IMR-90 (cell line): ENCODE results near the gene TRIM44. TPM values are rescaled to one million over a fixed set of nuclear protein-coding genes. Genes with fewer than 3 reads are reported as not detected.
A peak's percentile ranks its signal among the peaks of the same experiment; 100 is the strongest.

Source experiments
- ATAC-seq: fragments of 200-7000 bp; cut with Tn5 transposase; 2 replicates; pipeline ENCODE4 v1.9.1; 2020; ENCODE audit warnings: low read depth, mild to moderate bottlenecking, moderate library complexity
- BruUV-seq: library from RNA; stranded (reverse); fragments of 400-500 nt; replicated peaks from 2 replicates; lab custom pipeline; 2021; lab: Mats Ljungman, UMichigan
- CTCF ChIA-PET: fragments of 300-600 bp; formaldehyde crosslinking; extraction: SDS; loops from one replicate; lab custom pipeline; 2021; ENCODE audit warnings: antibody characterized with exemption; lab: Yijun Ruan, JAX
- POLR2A ChIA-PET: fragments of 300-600 bp; sonication (Branson Sonifier 250); formaldehyde crosslinking; loops from one replicate; lab custom pipeline; 2022; ENCODE audit warnings: antibody characterized with exemption; ENCODE audit not compliant: unreplicated experiment; lab: Charles Lee
- DNase-seq: peaks from one replicate; pipeline ENCODE4 v3.0.0; 2013
- H2AFZ ChIP-seq: replicated peaks from 2 replicates; pipeline ENCODE3; 2013; ENCODE audit warnings: low read length, mild to moderate bottlenecking; ENCODE audit not compliant: poor library complexity
- H2AK5ac ChIP-seq: 2 replicates; pipeline ENCODE4 v1.6.1; 2013; ENCODE audit warnings: low read depth, low read length, inconsistent platforms
- H2AK9ac ChIP-seq: replicated peaks from 2 replicates; pipeline ENCODE3; 2013; ENCODE audit warnings: mild to moderate bottlenecking, low read depth, low read length, moderate library complexity; ENCODE audit not compliant: poor library complexity
- H2BK120ac ChIP-seq: 2 replicates; pipeline ENCODE4 v1.6.1; 2013; ENCODE audit warnings: low read depth, low read length, inconsistent platforms
- H2BK15ac ChIP-seq: 3 replicates; pipeline ENCODE4 v1.6.1; 2013; ENCODE audit warnings: low read depth, low read length, inconsistent platforms
- H2BK20ac ChIP-seq: 2 replicates; pipeline ENCODE4 v1.6.1; 2013; ENCODE audit warnings: low read depth, mild to moderate bottlenecking, inconsistent platforms, low read length, moderate library complexity
- H2BK5ac ChIP-seq: 2 replicates; pipeline ENCODE4 v1.6.1; 2013; ENCODE audit warnings: mild to moderate bottlenecking, low read depth, low read length, inconsistent platforms; ENCODE audit not compliant: poor library complexity, severe bottlenecking
- H3K14ac ChIP-seq: replicated peaks from 2 replicates; pipeline ENCODE4 v1.6.1; 2013; ENCODE audit warnings: low read depth, low read length, inconsistent platforms
- H3K18ac ChIP-seq: 2 replicates; pipeline ENCODE4 v1.6.1; 2013; ENCODE audit warnings: low read depth, low read length, control low read depth
- H3K23ac ChIP-seq: 2 replicates; pipeline ENCODE4 v1.6.1; 2013; ENCODE audit warnings: low read depth, low read length, inconsistent platforms
- H3K27ac ChIP-seq: 2 replicates; pipeline ENCODE4 v1.5.1; 2013; ENCODE audit warnings: mild to moderate bottlenecking, control low read depth, low read length; ENCODE audit not compliant: insufficient read depth
- H3K27me3 ChIP-seq: 2 replicates; pipeline ENCODE4 v1.6.1; 2013; ENCODE audit warnings: low read length; ENCODE audit not compliant: control insufficient read depth, insufficient read depth
- H3K36me3 ChIP-seq: 2 replicates; pipeline ENCODE4 v1.6.1; 2013; ENCODE audit warnings: low read length, mixed read lengths; ENCODE audit not compliant: control insufficient read depth, insufficient read depth
- H3K4ac ChIP-seq: 2 replicates; pipeline ENCODE4 v1.6.1; 2013; ENCODE audit warnings: low read depth, low read length, inconsistent platforms
- H3K4me1 ChIP-seq: 2 replicates; pipeline ENCODE4 v1.6.1; 2013; ENCODE audit warnings: low read length, mixed read lengths; ENCODE audit not compliant: control insufficient read depth, insufficient read depth
- H3K4me2 ChIP-seq: 2 replicates; pipeline ENCODE4 v1.6.1; 2013; ENCODE audit warnings: low read depth, mild to moderate bottlenecking, control low read depth, low read length, moderate library complexity
- H3K4me3 ChIP-seq: 2 replicates; pipeline ENCODE4 v1.5.1; 2013; ENCODE audit warnings: low read depth, mild to moderate bottlenecking, control low read depth, low read length, moderate library complexity; ENCODE audit not compliant: insufficient read depth
- H3K56ac ChIP-seq: 2 replicates; pipeline ENCODE4 v1.6.1; 2013; ENCODE audit warnings: low read length, inconsistent platforms; ENCODE audit not compliant: insufficient read depth; ENCODE audit errors: extremely low read depth
- H3K79me1 ChIP-seq, 2 experiments: 2 replicates each; pipeline ENCODE4 v1.6.1; 2013; ENCODE audit warnings: low read length in 2 of 2, inconsistent platforms in 1 of 2, low read depth in 1 of 2
- H3K9ac ChIP-seq: 2 replicates; pipeline ENCODE4 v1.6.1; 2013; ENCODE audit warnings: low read depth, low read length, control low read depth
- H3K9me1 ChIP-seq: 2 replicates; pipeline ENCODE4 v1.6.1; 2013; ENCODE audit warnings: low read length, inconsistent platforms; ENCODE audit not compliant: insufficient read depth
- H3K9me3 ChIP-seq: 2 replicates; pipeline ENCODE4 v1.6.1; 2013; ENCODE audit warnings: low read length; ENCODE audit not compliant: control insufficient read depth, insufficient read depth
- H4K20me1 ChIP-seq: 2 replicates; pipeline ENCODE4 v1.6.1; 2013; ENCODE audit warnings: low read length, inconsistent platforms; ENCODE audit not compliant: insufficient read depth
- H4K5ac ChIP-seq: 2 replicates; pipeline ENCODE4 v1.6.1; 2013; ENCODE audit warnings: mild to moderate bottlenecking, low read depth, low read length, control low read depth
- H4K8ac ChIP-seq, 2 experiments: 2 replicates each; pipeline ENCODE4 v1.6.1; 2013; ENCODE audit warnings: low read depth in 2 of 2, low read length in 2 of 2, control low read depth in 1 of 2, inconsistent platforms in 1 of 2
- H4K91ac ChIP-seq: 2 replicates; pipeline ENCODE4 v1.6.1; 2013; ENCODE audit warnings: low read depth, low read length, inconsistent platforms; ENCODE audit not compliant: insufficient read depth
- BHLHE40 ChIP-seq: fragments of 150-350 bp; IDR thresholded peaks from 2 replicates; pipeline ENCODE4 v1.6.1; 2016; ENCODE audit warnings: mild to moderate bottlenecking, low read depth, low read length
- CEBPB ChIP-seq: IDR thresholded peaks from 2 replicates; pipeline ENCODE4 v1.6.1; 2012; ENCODE audit warnings: low read depth, low read length, improper control_type of control experiment
- MAFK ChIP-seq: IDR thresholded peaks from 2 replicates; pipeline ENCODE4 v1.6.1; 2012; ENCODE audit warnings: low read depth, low read length, improper control_type of control experiment
- NFE2L2 ChIP-seq: fragments of 150-350 bp; IDR thresholded peaks from 2 replicates; pipeline ENCODE4 v1.6.1; 2016; ENCODE audit warnings: low read depth, mild to moderate bottlenecking, low read length
- RCOR1 ChIP-seq: IDR thresholded peaks from 2 replicates; pipeline ENCODE4 v1.6.1; 2012; ENCODE audit warnings: mild to moderate bottlenecking, low read length, improper control_type of control experiment; ENCODE audit not compliant: insufficient replicate concordance
- RFX5 ChIP-seq: IDR thresholded peaks from 2 replicates; pipeline ENCODE4 v1.8.0; 2012; ENCODE audit warnings: low read depth, mild to moderate bottlenecking, low read length, moderate library complexity
- WGBS, 2 experiments: methylation state at CpG; one replicate each; pipeline versions ENCODE4 v1.1.5 to v1.1.7; 2013; ENCODE audit warnings: missing lambda C conversion rate in 2 of 2; ENCODE audit not compliant: insufficient read length in 1 of 2; ENCODE audit errors: extremely low coverage in 2 of 2; 5-methylcytosine and 5-hydroxymethylcytosine counted together
- dilution Hi-C: fragments of 300-500 bp; cut with HindIII; formaldehyde crosslinking; loops from one replicate; pipeline ENCODE4 v1.14.3; 2018; ENCODE audit warnings: low sequenced_read_pairs; ENCODE audit not compliant: unreplicated experiment
- in situ Hi-C: fragments of 300-500 bp; cut with MboI; formaldehyde crosslinking; loops from 3 replicates; pipeline ENCODE4 v1.14.3; 2019; ENCODE audit warnings: low sequenced_read_pairs, inconsistent platforms, mixed read lengths
- intact Hi-C: fragments of 100-400 bp; cut with micrococcal nuclease; formaldehyde crosslinking; loops from 2 replicates; pipeline ENCODE4 v1.10.0; 2022
- polyA plus RNA-seq, 3 experiments: library from polyadenylated mRNA; depleted of rRNA; stranded (reverse); fragments of >200 nt; gene quantifications; 2 replicates each; pipeline ENCODE4 v1.2.3, GENCODE V29; 2012; ENCODE audit warnings: low replicate concordance in 1 of 3
- total RNA-seq: library from RNA; depleted of rRNA; stranded (reverse); fragments of >200 nt; gene quantifications from 2 replicates; pipeline ENCODE4 v1.2.3, GENCODE V29; 2012
- TF ChIP-seq, protein P1 (sequence below): conservative IDR thresholded peaks from 2 replicates; pipeline ENCODE4 v1.5.1; 2012; ENCODE audit warnings: mild to moderate bottlenecking, low read depth, low read length, improper control_type of control experiment

Gene TRIM44
- total and polyA plus RNA-seq, 2 of the 4 experiments (the other 2 are of a cell fraction) = 50.7 to 104 TPM

- dilution Hi-C loops = no loop called here
- no peak overlapping the region for H3K4ac ChIP-seq
- no peak overlapping the region for H3K4me3 ChIP-seq
- no peak overlapping the region for H2BK120ac ChIP-seq
- H4K8ac ChIP-seq = no peak overlapping the region
- H3K56ac ChIP-seq = no peak overlapping the region
- no peak overlapping the region for H3K9ac ChIP-seq
- H2BK15ac ChIP-seq = no peak overlapping the region
- no peak overlapping the region; the same call in 1 of the 2 replicates for H3K18ac ChIP-seq
- H2BK5ac ChIP-seq = no peak overlapping the region
- H3K23ac ChIP-seq = no peak overlapping the region
- H3K4me2 ChIP-seq = no peak overlapping the region
- no peaks in the 10 kb centered on the region for H3K27me3 ChIP-seq
- ChIA-PET POLR2A (interaction anchor here (0.6 kb wide), 1 partner anchor 22 kb away, joined by 15 read pairs; no protein-coding TSS in a partner anchor), CTCF (interaction anchor here (0.8 to 0.9 kb wide), 2 partner anchors 19 to 35 kb away, joined by 3 read pairs; no protein-coding TSS in a partner anchor)
- H3K14ac ChIP-seq = 0 out of 2 replicates have a peak overlapping the region, but pooled peaks have one; percentile 12
- no peak overlapping the region for H4K91ac ChIP-seq
- 0 out of 2 replicates have a peak overlapping the region, but pooled peaks have one; percentile 2 for H4K5ac ChIP-seq
- H4K20me1 ChIP-seq = peaks cover 6% of the 10 kb centered on the region; the same call in 1 of the 2 replicates
- H2BK20ac ChIP-seq = no peak overlapping the region
- H3K9me1 ChIP-seq = no peaks in the 10 kb centered on the region
- no TSS peak for BruUV-seq
- H2AK9ac ChIP-seq = no peak overlapping the region
- ATAC-seq (no peak), DNase-seq (no peak)
- H2AFZ ChIP-seq = no peak overlapping the region
- WGBS, 2 experiments = no CpG with 5 or more reads among the region's 7 CpGs
- H3K79me1 ChIP-seq = peaks cover 22 to 46% of the 10 kb centered on the region in 2 experiments
- H2AK5ac ChIP-seq = no peak overlapping the region
- peaks cover 12% of the 10 kb centered on the region for H3K36me3 ChIP-seq
- in situ Hi-C loops = no loop called here
- no peak overlapping the region for H3K27ac ChIP-seq
- TF ChIP-seq CEBPB (peak; percentile 29; the same call in 1 of the 2 replicates), MAFK (no peak), BHLHE40 (no peak), RCOR1 (no peak), NFE2L2 (no peak), RFX5 (no peak)
- TF ChIP-seq, protein P1, sequence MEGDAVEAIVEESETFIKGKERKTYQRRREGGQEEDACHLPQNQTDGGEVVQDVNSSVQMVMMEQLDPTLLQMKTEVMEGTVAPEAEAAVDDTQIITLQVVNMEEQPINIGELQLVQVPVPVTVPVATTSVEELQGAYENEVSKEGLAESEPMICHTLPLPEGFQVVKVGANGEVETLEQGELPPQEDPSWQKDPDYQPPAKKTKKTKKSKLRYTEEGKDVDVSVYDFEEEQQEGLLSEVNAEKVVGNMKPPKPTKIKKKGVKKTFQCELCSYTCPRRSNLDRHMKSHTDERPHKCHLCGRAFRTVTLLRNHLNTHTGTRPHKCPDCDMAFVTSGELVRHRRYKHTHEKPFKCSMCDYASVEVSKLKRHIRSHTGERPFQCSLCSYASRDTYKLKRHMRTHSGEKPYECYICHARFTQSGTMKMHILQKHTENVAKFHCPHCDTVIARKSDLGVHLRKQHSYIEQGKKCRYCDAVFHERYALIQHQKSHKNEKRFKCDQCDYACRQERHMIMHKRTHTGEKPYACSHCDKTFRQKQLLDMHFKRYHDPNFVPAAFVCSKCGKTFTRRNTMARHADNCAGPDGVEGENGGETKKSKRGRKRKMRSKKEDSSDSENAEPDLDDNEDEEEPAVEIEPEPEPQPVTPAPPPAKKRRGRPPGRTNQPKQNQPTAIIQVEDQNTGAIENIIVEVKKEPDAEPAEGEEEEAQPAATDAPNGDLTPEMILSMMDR = no peak
- H3K4me1 ChIP-seq = no peaks in the 10 kb centered on the region
- no peaks in the 10 kb centered on the region for H3K9me3 ChIP-seq
- intact Hi-C loops = no loop called here
Measured at GRCh38 chr11:35689081-35689996, 26.8 kb downstream of the TRIM44 start.
